Activated effector memory CD4-positive, alpha-beta T cell treated with Interleukin-2 at 50 U/mL for 16 hours (primary cell): ENCODE results near the gene ELP1.
"Not testable (repeated sequence)": the region's sequence is repeated elsewhere in the genome, so short reads cannot be mapped to it uniquely, and the experiment has no call there.

Experiments
- DNase-seq: peaks from one replicate; pipeline ENCODE4 v3.0.0-alpha.2; 2020

ELP1 gene

DNA sequence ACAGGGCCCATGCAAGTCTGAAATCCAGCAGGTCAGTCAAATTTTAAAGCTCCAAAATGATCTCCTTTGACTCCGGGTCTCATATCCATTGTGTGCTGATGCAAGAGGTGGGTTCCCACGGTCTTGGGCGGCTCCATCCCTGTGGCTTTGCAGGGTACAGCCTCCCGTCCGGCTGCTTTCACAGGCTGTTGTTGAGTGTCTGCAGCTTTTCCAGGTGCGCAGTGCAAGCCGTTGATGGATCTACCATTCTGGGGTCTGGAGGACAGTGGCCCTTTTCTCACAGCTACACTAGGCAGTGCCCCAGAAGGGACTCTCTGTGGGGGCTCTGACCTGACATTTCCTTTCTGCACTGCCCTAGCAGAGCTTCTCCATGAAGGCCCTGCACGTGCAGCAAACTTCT lies 85.6 kb downstream of the ELP1 start:
- not testable (repeated sequence) for DNase-seq

DNA sequence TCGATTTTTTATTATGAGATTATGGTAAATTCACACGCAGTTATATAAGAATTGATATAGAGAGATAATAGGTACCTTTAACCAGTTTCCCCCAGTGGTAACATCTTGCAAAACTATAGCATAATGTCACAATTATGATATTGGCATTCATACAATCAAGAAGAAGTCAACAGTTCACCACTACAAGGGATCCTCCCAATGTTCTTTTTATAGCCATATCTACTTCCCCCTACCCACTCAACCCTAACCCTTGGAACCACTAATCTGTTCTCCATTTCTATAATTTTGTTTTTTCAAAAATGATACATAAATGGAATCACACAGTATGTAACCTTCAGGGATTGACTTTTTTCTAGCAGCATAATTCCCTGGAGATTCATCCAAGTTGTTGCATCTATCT lies 88.0 kb downstream of the ELP1 start:
- DNase-seq = no peak

DNA sequence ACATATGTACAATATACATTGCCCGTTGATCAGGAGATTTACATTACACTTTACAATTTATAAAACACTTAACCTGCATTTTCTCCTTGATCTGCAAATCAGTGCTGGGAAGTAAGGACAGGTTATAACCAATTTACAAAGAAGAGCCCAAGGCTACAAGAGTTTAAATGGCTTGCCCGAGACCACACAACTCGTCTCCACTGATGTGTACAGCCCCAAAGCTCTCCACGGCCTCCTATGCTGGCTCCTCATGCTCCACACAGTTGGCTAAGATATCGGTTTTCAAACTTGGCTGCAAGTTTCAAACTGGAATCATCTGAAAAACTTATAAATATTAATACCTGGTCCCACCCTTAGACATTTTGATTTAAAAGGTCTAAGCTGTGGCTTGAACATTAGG lies 88.4 kb downstream of the ELP1 start:
- no peak for DNase-seq

DNA sequence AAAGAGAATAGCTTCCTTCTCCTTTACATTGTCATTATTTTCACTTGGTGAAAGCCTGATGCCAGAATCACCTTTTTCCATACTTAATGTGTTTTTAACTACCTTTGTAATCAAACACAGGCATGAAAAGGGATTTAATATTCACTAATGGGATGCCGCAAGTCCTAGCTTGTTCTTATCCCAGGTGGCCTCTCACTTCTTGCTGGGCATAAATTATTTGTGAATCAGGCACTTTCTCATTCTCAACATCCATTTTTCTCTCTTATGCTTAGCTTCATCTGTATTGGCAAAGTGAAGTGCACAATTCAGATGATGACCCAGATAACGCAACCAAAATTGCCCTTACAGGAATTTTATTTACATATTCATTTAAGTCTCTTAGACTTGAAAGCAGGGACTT lies 89.1 kb downstream of the ELP1 start:
- no peak for DNase-seq

DNA sequence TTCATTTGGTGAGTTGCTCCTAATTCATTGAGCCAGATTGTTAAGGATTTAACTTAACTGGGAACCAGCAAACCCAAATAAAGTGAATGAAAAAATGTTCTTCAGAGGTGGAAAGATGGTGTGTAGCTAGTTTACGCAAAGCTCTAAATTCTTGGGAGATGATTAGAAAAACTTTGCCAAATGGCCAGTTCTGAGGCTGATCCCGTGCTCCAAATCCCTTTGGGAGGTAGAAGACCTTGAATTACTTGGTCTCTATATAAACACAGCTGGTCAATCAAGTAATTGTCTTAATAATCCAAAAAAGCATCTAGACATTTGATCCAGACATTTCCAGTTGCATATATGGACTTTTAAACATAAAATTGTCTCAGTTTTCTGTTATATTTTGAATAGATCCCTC lies 89.5 kb downstream of the ELP1 start:
- DNase-seq = no peak

DNA sequence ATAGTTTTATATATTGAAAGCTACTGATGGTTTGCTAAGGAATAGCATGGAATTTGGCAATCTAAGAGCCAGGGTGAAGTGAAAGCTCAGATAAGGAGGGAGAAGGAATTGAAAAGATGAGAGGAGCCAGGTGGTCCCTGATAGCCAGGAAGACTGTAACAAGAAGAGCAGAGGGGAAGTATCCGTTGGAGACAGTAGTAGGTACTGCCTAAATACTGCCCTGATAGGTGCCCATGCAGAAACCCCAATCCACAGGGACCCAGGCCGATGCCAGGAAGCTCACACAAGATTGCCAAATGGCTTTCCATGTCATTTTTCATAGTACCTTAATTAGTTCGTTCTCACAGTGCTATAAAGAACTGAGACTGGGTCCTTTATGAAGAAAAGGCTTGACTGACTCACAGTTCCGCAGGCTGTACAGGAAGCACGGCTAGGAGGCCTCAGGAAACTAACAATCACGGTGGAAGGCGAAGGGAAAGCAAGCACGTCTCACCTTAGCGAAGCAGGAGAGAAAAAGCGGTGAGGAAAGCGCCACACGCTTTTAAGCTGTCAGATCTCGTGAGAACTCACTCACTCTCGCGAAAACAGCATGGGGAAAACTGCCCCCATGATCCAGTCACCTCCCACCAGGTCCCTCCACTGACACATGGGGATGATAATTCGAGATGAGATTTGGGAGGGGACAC lies 91.2 kb downstream of the ELP1 start:
- no peak for DNase-seq

- DNase-seq = not testable (repeated sequence)
Measured at GRCh38 chr9:108839561-108839960, 94.4 kb downstream of the ELP1 start.

GRCh38 chr9:108838017-108838416 lies 95.9 kb downstream of the ELP1 start:
- no peak for DNase-seq

GRCh38 chr9:108837530-108837929 lies 96.4 kb downstream of the ELP1 start:
- DNase-seq = no peak

DNA sequence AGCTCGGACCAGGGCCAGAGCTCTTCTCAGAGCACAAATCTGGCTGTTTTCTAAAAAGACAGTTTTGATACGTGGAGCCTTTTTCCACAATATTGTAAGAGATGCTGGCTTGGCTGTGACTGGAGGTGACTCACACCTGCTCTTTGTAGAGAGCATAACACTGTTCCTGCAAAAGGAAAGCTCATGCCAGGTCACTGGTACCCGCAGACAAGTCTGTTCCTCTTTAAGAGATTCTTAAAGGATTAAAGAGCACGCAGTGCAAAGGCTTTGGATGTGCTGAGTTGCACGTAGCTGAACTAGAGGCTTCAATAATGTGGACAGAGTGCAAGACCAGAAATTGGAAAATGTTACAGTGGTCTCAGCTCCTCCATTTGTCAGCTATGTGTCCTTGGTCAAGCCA lies 97.1 kb downstream of the ELP1 start:
- DNase-seq = no peak

GRCh38 chr9:108836319-108836718 lies 97.6 kb downstream of the ELP1 start:
- no peak for DNase-seq

- no peak for DNase-seq
Measured at GRCh38 chr9:108835831-108836230, 98.1 kb downstream of the ELP1 start.

DNA sequence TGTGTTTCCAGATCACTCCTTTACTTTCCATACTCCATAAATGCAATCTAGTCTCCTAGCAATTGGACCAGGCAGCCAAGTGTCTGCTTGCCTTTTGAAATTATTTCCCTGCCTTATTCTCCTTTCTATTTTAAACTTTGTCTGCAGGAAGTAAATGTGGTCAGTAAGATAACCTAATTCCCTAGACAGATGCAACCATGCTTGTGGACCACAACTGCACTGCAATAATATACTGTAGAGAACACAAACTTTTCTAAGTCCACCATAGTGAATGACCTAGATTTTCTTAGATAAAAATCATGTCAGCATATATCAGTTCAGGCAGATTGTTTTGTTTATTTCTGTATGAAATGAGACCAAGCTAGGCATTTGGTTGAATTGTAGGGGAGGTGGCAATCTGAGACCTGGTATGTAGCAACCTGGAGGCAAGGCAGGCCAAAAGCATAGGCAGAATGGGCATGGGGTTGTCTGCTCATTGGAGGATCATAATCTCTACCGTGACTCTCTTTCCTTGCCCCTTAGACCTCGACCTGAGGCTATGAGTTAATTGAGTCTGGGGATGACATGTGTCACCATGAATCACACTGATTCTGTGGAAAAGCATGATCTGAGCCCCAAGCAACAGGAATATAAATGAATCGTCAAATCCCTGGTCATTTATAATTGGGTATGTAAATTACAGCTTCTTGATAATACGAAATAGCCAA lies 98.8 kb downstream of the ELP1 start:
- DNase-seq = no peak

DNA sequence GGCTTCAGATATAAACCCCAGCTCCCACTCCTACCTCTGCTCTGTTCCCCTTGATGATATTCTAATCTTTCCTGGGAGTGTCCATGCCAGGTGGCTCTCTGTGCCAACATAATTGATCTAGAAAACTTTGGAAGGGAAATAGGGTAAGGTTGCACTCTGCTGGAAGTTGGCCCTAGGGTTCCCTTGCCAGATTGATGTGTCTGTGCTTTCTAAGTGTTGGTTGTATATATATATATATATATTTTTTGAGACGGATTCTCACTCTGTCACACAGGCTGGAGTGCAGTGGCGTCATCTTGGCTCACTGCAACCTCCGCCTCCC lies 101.8 kb downstream of the ELP1 start:
- no peak for DNase-seq

DNA sequence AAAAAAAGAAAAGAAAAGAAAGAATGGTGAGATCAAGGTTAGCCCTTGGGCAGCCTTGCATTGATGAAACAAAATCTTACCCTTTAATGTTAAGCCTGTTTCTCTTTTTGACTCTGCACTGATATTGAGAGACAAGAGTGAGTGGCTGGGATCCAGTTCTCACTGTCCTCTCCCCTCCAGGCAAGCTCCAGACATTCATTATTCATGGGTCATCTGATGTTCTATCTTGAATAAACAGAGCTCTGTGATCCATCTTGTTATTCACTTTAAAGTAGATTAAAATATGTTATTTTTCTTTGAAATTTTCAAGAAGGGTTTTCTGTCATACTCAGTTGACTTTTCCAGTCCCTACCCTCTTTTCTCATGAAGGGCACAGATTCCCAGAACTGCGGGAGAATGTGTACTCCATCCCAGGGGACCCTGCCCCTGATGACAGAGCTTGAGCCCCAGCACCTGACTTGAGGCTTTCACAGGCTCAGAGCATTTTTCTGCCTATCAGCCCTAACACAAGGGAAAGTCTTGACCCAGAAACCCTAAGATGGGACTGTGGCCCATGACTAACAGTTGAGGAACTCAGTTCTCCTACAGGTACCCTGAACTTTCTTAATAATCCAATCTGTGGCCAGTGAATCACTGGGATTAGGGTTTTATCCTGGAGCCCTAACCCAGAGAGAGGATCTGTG lies 102.3 kb downstream of the ELP1 start:
- DNase-seq = no peak

DNA sequence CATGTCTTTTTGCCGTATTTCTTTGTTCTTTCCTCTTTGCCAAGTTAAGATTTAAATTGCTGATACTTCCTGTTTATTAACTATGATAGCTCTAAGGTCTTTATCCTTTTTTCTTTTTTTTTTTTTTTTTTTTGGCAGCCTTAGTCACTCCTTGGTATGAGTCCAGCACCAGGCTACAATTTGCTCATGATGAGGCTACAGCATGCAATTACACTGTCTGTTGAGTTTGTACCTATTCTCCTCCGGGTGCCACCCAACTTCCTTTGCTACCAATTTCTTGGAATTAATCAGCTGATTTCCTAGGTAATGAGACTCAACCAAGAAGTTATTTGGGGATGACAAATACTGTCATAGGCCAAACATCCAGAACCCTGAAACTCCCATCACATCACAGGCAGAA lies 103.7 kb downstream of the ELP1 start:
- no peak for DNase-seq

DNA sequence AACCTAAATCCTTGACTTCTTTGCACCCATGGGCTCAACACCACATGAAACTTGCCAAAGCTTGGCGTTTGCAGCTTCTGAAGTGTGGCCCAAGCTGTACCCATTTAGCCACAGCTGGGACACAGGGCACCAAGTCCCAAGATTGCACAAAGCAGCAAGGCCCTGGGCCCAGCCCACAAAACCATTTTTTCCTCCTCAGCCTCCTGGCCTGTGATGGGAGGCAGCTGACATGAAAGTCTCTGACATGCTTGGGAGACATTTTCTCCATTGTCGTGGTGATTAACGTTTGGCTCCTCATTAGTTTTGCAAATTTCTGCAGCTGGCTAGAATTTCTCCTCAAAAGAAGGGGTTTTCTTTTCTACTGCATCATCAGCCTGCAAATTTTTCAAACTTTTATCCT lies 110.1 kb downstream of the ELP1 start:
- DNase-seq = no peak
